Measurements from ENCODE around the gene NOX5. TPM values are rescaled to one million over a fixed set of nuclear protein-coding genes. Genes with fewer than 3 reads are reported as not detected.
A peak's percentile ranks its signal among the peaks of the same experiment; 100 is the strongest.

NOX5 gene
- total and polyA plus RNA-seq, 10 of the 15 experiments (the other 5 are each of a cell fraction or from before 2014, with no cell fraction given) = not detected

- TF ChIP-seq IKZF1 (conservative IDR thresholded peaks at IDR 0.05) (peak; percentile 34; the same call in 1 of the 2 replicates), PKNOX1 (IDR thresholded peaks at IDR 0.05) (peak; percentile 70), RAD21 (IDR thresholded peaks at IDR 0.05; ENCODE audit: insufficient read depth, low read depth, low read length) (peak; percentile 88), WRNIP1 (IDR thresholded peaks at IDR 0.05; ENCODE audit: borderline replicate concordance, low read depth, low read length) (no peak), SREBF2 (IDR thresholded peaks at IDR 0.05; ENCODE audit: low read length) (no peak), PBX3 (IDR thresholded peaks at IDR 0.05; ENCODE audit: insufficient replicate concordance, low read depth, low read length) (peak; percentile 22)
Observed at GRCh38 chr15:69058830-69059556, 44.5 kb downstream of the NOX5 start (continued).

- RAD21 ChIA-PET (ENCODE audit: unreplicated experiment) = interaction anchor here (0.9 to 1.7 kb wide), 5 partner anchors 164 to 335 kb away, joined by 3 to 8 read pairs (median 3); no protein-coding TSS in a partner anchor
- intact Hi-C loops (cut with micrococcal nuclease; ENCODE audit: unreplicated experiment) = loop anchor here (1.0 kb wide), 3 partner anchors 166 to 335 kb away; no protein-coding TSS in a partner anchor
- DNase-seq (ENCODE audit: low read depth, low spot score) (no peak), ATAC-seq (no peak), FAIRE-seq (no peak)
- BruUV-seq (replicated peaks) = no TSS peak
- in situ Hi-C loops (cut with MboI) = no loop called here
- no peaks in the 10 kb centered on the region for H4K20me1 ChIP-seq (ENCODE audit: control insufficient read depth, insufficient read depth)
- no peaks in the 10 kb centered on the region for H3K9me3 ChIP-seq (replicated peaks; ENCODE audit: control insufficient read depth, insufficient read depth, low read length)
- H3K79me2 ChIP-seq (ENCODE audit: control insufficient read depth, insufficient read depth, low read length) = no peaks in the 10 kb centered on the region
- 60% methylated on average over 9 of the region's 9 CpGs for WGBS (ENCODE audit: insufficient coverage, insufficient replicate concordance, low lambda C conversion rate, missing lambda C conversion rate)
- H3K4me1 ChIP-seq (ENCODE audit: control insufficient read depth, insufficient read depth, low read length) = no peaks in the 10 kb centered on the region
- no peak overlapping the region for H2AFZ ChIP-seq (ENCODE audit: control insufficient read depth, low read depth, low read length)
- H3K4me2 ChIP-seq (ENCODE audit: control insufficient read depth, insufficient read depth) = no peak overlapping the region
- H3K4me3 ChIP-seq = no peak overlapping the region
- POLR2A ChIA-PET = no interaction called here
- SMC1A ChIA-PET (ENCODE audit: uncharacterized antibody, unreplicated experiment) = interaction anchor here (0.6 to 2.4 kb wide), 7 partner anchors 134 to 331 kb away, joined by 3 to 9 read pairs (median 3); no protein-coding TSS in a partner anchor
- no peak overlapping the region for H3K27ac ChIP-seq (ENCODE audit: control insufficient read depth, insufficient read depth)
- H3K36me3 ChIP-seq (ENCODE audit: control insufficient read depth in 2 of 2, insufficient read depth in 2 of 2, low read length in 1 of 2) = no peaks in the 10 kb centered on the region
- no peaks in the 10 kb centered on the region for H3K27me3 ChIP-seq (replicated peaks in 1 of 2; ENCODE audit: control insufficient read depth in 2 of 2, insufficient read depth in 2 of 2, low read length in 1 of 2)
- CTCF ChIA-PET = interaction anchor here (0.9 to 4.9 kb wide), 10 partner anchors 8 to 335 kb away, joined by 3 to 55 read pairs (median 6); no protein-coding TSS in a partner anchor
- H3K9ac ChIP-seq (ENCODE audit: control insufficient read depth, insufficient read depth, low read length) = no peak overlapping the region
- TF ChIP-seq NBN (IDR thresholded peaks at IDR 0.05) (no peak), MYC (IDR thresholded peaks at IDR 0.05; ENCODE audit: insufficient read depth, insufficient read length, insufficient replicate concordance, low read length, severe bottlenecking) (no peak), IKZF2 (IDR thresholded peaks at IDR 0.05) (no peak), PKNOX1 (IDR thresholded peaks at IDR 0.05) (no peak), SMAD1 (IDR thresholded peaks at IDR 0.05; ENCODE audit: low read depth, partially characterized antibody) (no peak), ZBTB33 (IDR thresholded peaks at IDR 0.05) (no peak), CBX3 (IDR thresholded peaks at IDR 0.05; ENCODE audit: borderline replicate concordance, low read depth) (no peak), ESRRA (IDR thresholded peaks at IDR 0.05; ENCODE audit: low read length) (no peak), SREBF1 (IDR thresholded peaks at IDR 0.05; ENCODE audit: low read length) (no peak), ATF7 (IDR thresholded peaks at IDR 0.05; ENCODE audit: low read depth) (no peak)
Observed at GRCh38 chr15:69059557-69059943, 45.1 kb downstream of the NOX5 start.
